Caki2 (cell line): ENCODE measurements around the gene YWHAB. TPM values are rescaled to one million over a fixed set of nuclear protein-coding genes. Genes with fewer than 3 reads are reported as not detected.

ENCODE experiments used
- DNase-seq: peaks from one replicate; pipeline ENCODE4 v3.0.0-alpha.2; 2015; ENCODE audit warnings: low read depth
- in situ Hi-C: cut with HindIII; loops from 2 replicates; pipeline ENCODE4 v1.10.0; 2016; ENCODE audit warnings: low sequenced_read_pairs, low pct_unique_long_range_greater_than_20kb, mixed read lengths
- total RNA-seq: library from RNA; depleted of rRNA; stranded (reverse); fragments of >200 nt; shearing (Covaris generic); gene quantifications from 2 replicates; pipeline ENCODE4 v1.2.3, GENCODE V29; 2014; ENCODE audit warnings: low replicate concordance; rRNA removed

The YWHAB gene
- total RNA-seq: 105 and 115 TPM in 2 replicates

DNA sequence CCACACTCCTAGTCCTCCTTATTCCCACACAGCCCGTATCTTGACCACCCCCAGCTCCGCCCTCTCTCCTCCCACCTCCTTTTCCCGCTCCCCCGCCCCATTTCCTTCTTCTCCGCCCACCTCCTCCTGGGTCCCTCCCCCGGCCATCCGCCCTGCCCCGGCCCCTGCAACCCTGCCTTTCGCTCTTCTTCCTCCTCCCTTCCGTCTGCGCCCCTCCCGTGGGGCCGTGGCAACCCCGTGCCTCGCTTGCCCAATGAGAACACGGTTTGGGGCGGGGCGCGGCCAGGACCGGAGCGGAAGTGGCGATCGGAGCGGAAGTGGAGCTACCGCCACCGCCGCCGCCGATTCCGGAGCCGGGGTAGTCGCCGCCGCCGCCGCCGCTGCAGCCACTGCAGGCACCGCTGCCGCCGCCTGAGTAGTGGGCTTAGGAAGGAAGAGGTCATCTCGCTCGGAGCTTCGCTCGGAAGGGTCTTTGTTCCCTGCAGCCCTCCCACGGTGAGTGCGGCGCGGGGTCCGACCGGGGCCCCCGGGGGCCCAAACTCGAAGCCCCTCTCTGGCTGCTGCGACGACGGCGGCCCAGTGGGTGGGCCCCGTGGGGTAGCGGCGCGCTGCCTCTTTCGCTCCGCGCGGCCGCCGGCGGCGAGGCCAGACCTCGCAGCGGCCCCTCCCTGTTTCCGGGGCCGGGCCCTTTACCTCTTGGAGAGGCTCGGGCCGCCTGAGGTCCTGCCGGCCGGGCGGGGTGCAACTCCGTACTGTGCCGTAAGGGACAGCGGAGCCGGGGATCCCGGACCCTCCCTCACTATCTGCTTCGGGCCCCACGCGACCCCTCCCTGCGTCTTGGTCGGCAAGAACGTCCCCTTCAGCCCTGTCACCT, at the start of gene YWHAB:
Gene YWHAB (plus strand): TSS at position 314 of the 874 bp plus-strand sequence. CDS start 15,829 bp downstream, outside the sequence.
- in situ Hi-C loops: no loop called here

GRCh38 chr20:44836601-44837120, 48.8 kb upstream of the YWHAB start:
- in situ Hi-C loops: no loop called here
- DNase-seq: no peak

More for the DNA sequence above, at the start of gene YWHAB:
- DNase-seq: peak; percentile 98

DNA sequence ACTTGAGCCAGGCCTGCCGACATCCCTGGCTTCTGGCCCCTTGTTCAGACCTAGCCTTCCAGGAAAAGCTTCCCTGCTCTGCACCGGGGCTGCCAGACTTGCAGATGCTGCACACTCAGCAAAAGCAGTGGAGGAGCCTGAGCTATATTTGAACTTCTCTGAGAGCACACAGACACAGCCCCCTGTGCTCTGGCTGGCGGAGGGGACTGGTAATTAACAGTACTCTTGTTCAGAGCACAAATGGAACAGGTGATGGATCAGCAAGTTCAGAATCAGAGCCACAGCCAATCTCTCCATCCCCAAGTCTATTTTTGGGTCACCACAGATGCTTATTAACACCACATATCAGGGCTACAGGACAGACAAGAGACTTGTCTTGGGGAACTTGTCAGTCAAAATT, 47.6 kb upstream of the YWHAB start:
- DNase-seq: no peak
- in situ Hi-C loops: no loop called here

GRCh38 chr20:44838521-44838920, 47.0 kb upstream of the YWHAB start:
- no peak for DNase-seq
- in situ Hi-C loops: no loop called here

DNA sequence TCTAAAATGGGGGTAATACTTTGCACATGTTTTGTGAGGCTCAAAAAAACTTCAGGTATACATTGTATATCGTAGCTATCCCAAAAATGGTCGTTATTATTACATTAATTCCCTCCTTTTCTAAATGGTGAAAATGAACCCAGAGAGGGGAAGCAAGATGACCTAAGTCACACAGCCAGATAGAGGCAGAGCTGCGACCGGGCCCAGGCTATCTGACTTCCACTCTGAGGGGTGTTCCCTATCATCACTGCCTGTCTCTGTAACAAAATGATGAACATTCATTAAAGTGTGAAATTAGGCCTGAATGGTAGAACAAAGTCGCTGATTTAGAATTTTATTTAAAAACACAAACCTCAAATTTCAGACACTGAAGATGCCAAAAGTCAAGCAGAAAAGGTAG, 46.0 kb upstream of the YWHAB start:
- in situ Hi-C loops: no loop called here

GRCh38 chr20:44840826-44841225, 44.7 kb upstream of the YWHAB start:
- DNase-seq: no peak
- in situ Hi-C loops: no loop called here

More for the DNA sequence above, 46.0 kb upstream of the YWHAB start:
- DNase-seq: no peak

- DNase-seq: no peak
- in situ Hi-C loops: no loop called here
Measured at GRCh38 chr20:44841955-44842354, 43.5 kb upstream of the YWHAB start.

- in situ Hi-C loops: no loop called here
- no peak for DNase-seq
Measured at GRCh38 chr20:44843876-44844275, 41.6 kb upstream of the YWHAB start.

DNA sequence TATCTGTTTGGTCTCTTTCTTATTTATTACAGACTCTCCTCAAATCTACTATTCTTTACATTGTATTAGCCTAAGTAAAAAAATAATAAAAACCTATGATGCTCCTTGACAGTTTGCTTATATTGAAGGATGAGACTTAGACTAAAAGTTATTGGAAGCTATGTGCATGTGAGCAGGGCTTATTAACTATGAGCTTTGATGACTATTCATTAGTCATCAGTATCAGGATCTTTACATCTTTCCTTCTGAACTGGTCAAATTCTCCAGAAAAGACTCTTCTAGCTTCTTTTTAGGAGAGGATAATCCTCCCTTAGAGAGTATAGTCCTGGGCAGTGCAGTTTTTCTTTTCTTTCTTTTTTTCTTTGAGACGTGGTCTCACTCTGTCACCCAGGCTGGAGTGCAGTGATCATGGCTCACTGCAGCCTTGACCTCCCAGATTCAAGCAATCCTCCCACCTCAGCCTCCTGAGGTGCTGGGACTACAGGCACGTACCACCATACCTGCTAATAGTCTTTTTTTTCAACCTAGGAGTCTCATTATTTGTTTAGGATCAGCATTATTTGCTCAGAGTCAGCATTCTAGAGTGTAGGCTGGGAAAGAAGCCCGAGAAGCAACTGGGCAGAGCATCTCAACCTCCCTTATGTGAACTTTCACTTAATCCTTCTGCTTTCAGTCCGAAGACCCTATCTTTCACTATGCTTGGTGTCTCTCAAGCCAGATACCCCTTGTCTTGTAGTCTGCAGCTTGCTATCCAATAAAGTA, 37.1 kb upstream of the YWHAB start:
- DNase-seq: no peak
- in situ Hi-C loops: no loop called here

GRCh38 chr20:44849703-44850102, 35.8 kb upstream of the YWHAB start:
- DNase-seq: no peak
- in situ Hi-C loops: no loop called here

- in situ Hi-C loops: no loop called here
- no peak for DNase-seq
Measured at GRCh38 chr20:44850272-44850671, 35.2 kb upstream of the YWHAB start.

- no peak for DNase-seq
- in situ Hi-C loops: no loop called here
Measured at GRCh38 chr20:44850837-44851236, 34.7 kb upstream of the YWHAB start.

GRCh38 chr20:44851545-44851944, 34.0 kb upstream of the YWHAB start:
- in situ Hi-C loops: no loop called here
- DNase-seq: no peak

DNA sequence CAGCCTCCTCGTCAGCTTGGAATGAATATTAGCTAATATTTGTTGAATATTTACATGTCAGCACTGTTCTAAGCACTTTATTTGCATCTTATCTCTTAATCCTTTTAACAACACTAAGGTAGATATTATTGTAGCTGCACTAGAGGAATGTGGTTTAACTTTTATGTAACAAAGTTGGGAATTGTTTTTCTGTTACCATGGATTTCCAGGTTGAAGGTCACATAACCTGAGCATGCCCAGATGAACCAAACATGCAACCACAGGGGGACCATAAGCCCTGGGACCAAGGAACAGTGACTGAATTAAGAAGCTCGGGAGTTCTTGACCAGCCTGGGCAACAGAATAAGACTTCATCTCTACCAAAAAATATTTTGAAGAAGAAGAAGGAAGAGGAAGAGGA, 29.1 kb upstream of the YWHAB start:
- in situ Hi-C loops: no loop called here
- no peak for DNase-seq

- in situ Hi-C loops: no loop called here
- DNase-seq: no peak
Measured at GRCh38 chr20:44856856-44857448, 28.6 kb upstream of the YWHAB start.

DNA sequence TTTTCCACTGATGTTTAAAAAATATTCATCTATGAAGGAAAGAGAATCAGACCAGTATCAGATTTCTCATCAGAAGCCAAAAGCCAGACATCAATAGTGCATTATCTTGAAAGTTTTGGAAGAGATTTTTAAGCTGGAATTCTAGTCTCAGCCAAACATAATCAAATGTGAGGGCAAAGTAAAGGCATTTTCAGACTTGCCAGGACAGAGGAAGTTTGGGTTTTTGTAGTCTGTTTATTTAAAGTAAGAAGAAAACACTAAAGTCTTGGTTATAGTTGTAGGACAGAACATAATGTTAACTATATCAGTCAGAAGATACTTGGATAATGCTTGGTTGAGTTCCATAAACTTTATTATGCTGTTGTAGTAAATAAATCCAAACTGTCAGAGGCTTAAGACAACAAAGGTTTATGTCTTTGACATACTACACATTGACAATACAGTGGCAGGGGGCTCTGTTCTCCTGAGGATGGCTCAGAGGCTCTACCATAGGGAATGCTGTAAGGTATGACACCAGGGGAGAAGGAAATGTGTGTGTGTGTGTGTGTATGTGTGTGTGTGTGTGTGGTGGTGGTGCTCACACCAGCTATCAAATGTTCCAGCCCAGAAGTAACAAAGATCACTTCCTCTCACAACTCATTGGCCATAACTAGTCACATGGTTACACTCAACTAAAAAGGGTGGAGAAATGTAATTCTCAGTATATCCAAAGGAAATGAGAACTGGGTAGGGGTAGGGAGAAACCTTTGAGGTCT, 26.7 kb upstream of the YWHAB start:
- peak; percentile 34 for DNase-seq
- in situ Hi-C loops: no loop called here

GRCh38 chr20:44861531-44862006, 23.9 kb upstream of the YWHAB start:
- in situ Hi-C loops: loop anchor here (10.0 kb wide), 1 partner anchor 127 kb away; no protein-coding TSS in a partner anchor
- no peak for DNase-seq

- in situ Hi-C loops: loop anchor here (10.0 kb wide), 1 partner anchor 127 kb away; no protein-coding TSS in a partner anchor
- no peak for DNase-seq
Measured at GRCh38 chr20:44862286-44862685, 23.2 kb upstream of the YWHAB start.
